Stomach (tissue), 9 donors: ENCODE data around the gene ARF1. TPM values are rescaled to one million over a fixed set of nuclear protein-coding genes. Genes with fewer than 3 reads are reported as not detected.
A peak's percentile ranks its signal among the peaks of the same experiment; 100 is the strongest.

Experiments
- DNase-seq, 2 donors: peaks; one replicate each; pipeline versions ENCODE4 v3.0.0 to v3.0.0-alpha.2; 2013 to 2019
- H3K27ac ChIP-seq, 5 donors: fragments of 200-600 bp in 4 of 5; sonication (generic) in 4 of 5; one replicate each; pipeline ENCODE4 v1.5.1; 2013 to 2019; ENCODE audit warnings: mild to moderate bottlenecking in 1 of 5, moderate library complexity in 1 of 5
- H3K27me3 ChIP-seq, 3 donors: fragments of 200-600 bp; sonication (generic); one replicate each; pipeline ENCODE4 v1.5.1; 2017 to 2019; ENCODE audit warnings: mixed run types in 1 of 3
- H3K36me3 ChIP-seq, 4 donors: fragments of 200-600 bp; sonication (generic); 1 replicate in 3 of 4; 2 replicates in 1 of 4; pipeline ENCODE4 v1.5.1; 2016 to 2019
- H3K4me1 ChIP-seq, 4 donors: fragments of 200-600 bp; sonication (generic); one replicate each; pipeline ENCODE4 v1.5.1; 2016 to 2019
- H3K4me3 ChIP-seq, 4 donors: fragments of 200-600 bp; sonication (generic) in 3 of 4; one replicate each; pipeline ENCODE4 v1.5.1; 2016 to 2019; ENCODE audit warnings: mild to moderate bottlenecking in 1 of 4
- H3K9me3 ChIP-seq, 4 donors: fragments of 200-600 bp; sonication (generic); one replicate each; pipeline ENCODE4 v1.5.1; 2016 to 2019
- CTCF ChIP-seq, 7 experiments: fragments of 450-650 bp in 4 of 7; fragments of 200-600 bp in 3 of 7; sonication (generic) in 3 of 7; IDR thresholded peaks; one replicate each; pipeline ENCODE4 v1.5.1; 2016 to 2019; ENCODE audit warnings: antibody characterized with exemption in 7 of 7, control low read depth in 2 of 7, mild to moderate bottlenecking in 1 of 7
- EP300 ChIP-seq: sonication (generic); formaldehyde crosslinking; IDR thresholded peaks from one replicate; pipeline ENCODE4 v1.6.1; 2017; ENCODE audit warnings: antibody characterized with exemption
- POLR2A ChIP-seq, 4 donors: fragments of 450-650 bp; IDR thresholded peaks; one replicate each; pipeline ENCODE4 v1.6.1; 2016; ENCODE audit warnings: antibody characterized with exemption in 4 of 4, control low read depth in 2 of 4, mild to moderate bottlenecking in 1 of 4, moderate library complexity in 1 of 4
- POLR2AphosphoS5 ChIP-seq, 3 donors: sonication (generic); formaldehyde crosslinking; IDR thresholded peaks; one replicate each; pipeline ENCODE4 v1.6.1; 2016; ENCODE audit warnings: antibody characterized with exemption in 3 of 3
- WGBS, 5 donors: extraction: QIAGEN DNeasy Blood & Tissue Kit in 3 of 5; methylation state at CpG; one replicate each; pipeline versions ENCODE4 v1.1.5 to v1.1.7; 2013 to 2018; 5-methylcytosine and 5-hydroxymethylcytosine counted together
- intact Hi-C: fragments of 100-400 bp; cut with DNase I; formaldehyde crosslinking; loops from one replicate; pipeline ENCODE4 v1.15.1; 2023; ENCODE audit warnings: low total_unique reads
- polyA plus RNA-seq, 3 donors: library from polyadenylated mRNA; stranded (reverse); fragments of 200-250 nt; gene quantifications; one replicate each; pipeline ENCODE4 v1.2.3, GENCODE V29; 2013
- total RNA-seq, 5 donors: library from RNA; depleted of rRNA; stranded (reverse); fragments of >200 nt; gene quantifications; one replicate each; pipeline versions ENCODE4 v1.1.0 to v1.2.3, GENCODE V29; 2014 to 2016
- donor health status: healthy with polysubstance abuse.
- donor health status: Bipolar disorder and iron deficiency.
- donor health status: healthy.

ARF1 gene
- total and polyA plus RNA-seq, 8 donors: 111 to 310 (median 200) TPM

DNA sequence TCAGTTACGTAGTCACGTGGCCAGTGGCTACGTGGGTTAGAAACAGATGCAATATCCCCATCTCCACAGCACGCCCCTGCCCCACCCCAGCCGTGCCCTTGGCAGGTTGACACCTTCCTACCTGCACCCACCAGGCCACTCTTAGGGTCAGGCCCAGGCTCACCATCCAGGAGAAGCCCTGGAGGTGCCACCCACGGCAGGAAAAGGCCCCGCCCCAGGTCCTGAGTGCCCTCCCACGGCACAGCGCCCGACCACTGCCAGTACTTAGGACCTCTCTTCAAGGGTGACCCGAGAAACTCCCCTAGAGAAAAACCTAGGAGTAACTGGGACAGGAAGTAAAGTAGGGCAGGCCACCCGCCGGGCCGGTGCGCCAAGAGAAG lies 19.1 kb downstream of the ARF1 start:
- intact Hi-C loops: no loop called here
- DNase-seq: no peak
- H3K27me3 ChIP-seq: no peaks in the 10 kb centered on the region
- H3K36me3 ChIP-seq: peaks cover 51 to 64% (median 57%) of the 10 kb centered on the region in 4 donors
- 20 to 30% (median 27%) methylated on average over 10 to 15 of the region's 15 CpGs for WGBS, 5 donors
- H3K9me3 ChIP-seq: no peaks in the 10 kb centered on the region
- peak overlapping the region; percentile 90 to 96 (median 95) for H3K27ac ChIP-seq
- H3K4me3 ChIP-seq: peak overlapping the region; percentile 78 to 90 (median 88)
- H3K4me1 ChIP-seq: peaks cover 20 to 57% (median 47%) of the 10 kb centered on the region in 4 donors
- no peak for TF ChIP-seq POLR2A (IDR thresholded peaks at IDR 0.05)
- no peak for TF ChIP-seq POLR2AphosphoS5 (IDR thresholded peaks at IDR 0.05)
- TF ChIP-seq CTCF (IDR thresholded peaks at IDR 0.05): no peak
- TF ChIP-seq EP300: no peak

- peak overlapping the region; percentile 90 to 96 (median 95) for H3K27ac ChIP-seq
- H3K27me3 ChIP-seq: no peaks in the 10 kb centered on the region
- peak overlapping the region; percentile 78 to 90 (median 88) for H3K4me3 ChIP-seq
- intact Hi-C loops: no loop called here
- peak; percentile 53 to 78 for DNase-seq
- no peak for TF ChIP-seq POLR2A (IDR thresholded peaks at IDR 0.05)
- no peak for TF ChIP-seq EP300
- TF ChIP-seq POLR2AphosphoS5 (IDR thresholded peaks at IDR 0.05): no peak
- no peak for TF ChIP-seq CTCF (IDR thresholded peaks at IDR 0.05)
- WGBS, 5 donors: 0 to 6% (median 4%) methylated on average over 5 to 73 of the region's 73 CpGs
- H3K4me1 ChIP-seq: peaks cover 20 to 51% (median 41%) of the 10 kb centered on the region in 4 donors
- H3K9me3 ChIP-seq: no peaks in the 10 kb centered on the region
- H3K36me3 ChIP-seq: peaks cover 48 to 64% (median 57%) of the 10 kb centered on the region in 4 donors
Observed at GRCh38 chr1:228101994-228102790, 19.7 kb downstream of the ARF1 start.

- H3K4me3 ChIP-seq: peak within 1 kb of the TSS; percentile 78 to 90 (median 88)
- WGBS, 5 donors: 0 to 1% (median 0%) methylated on average over 37 to 104 of the region's 104 CpGs
- peaks cover 44 to 64% (median 57%) of the 10 kb centered on the region in 4 donors for H3K36me3 ChIP-seq
- H3K4me1 ChIP-seq: peaks cover 25 to 51% (median 46%) of the 10 kb centered on the region in 4 donors
- peak within 1 kb of the TSS; percentile 90 to 96 (median 95) for H3K27ac ChIP-seq
- no peaks in the 10 kb centered on the region for H3K9me3 ChIP-seq
- DNase-seq: peak; percentile 96 to 98
- TF ChIP-seq POLR2A (IDR thresholded peaks at IDR 0.05) (no peak), POLR2AphosphoS5 (IDR thresholded peaks at IDR 0.05) (peak; percentile 85 to 96 (median 94)), CTCF (IDR thresholded peaks at IDR 0.05) (peak in 1 of 7 experiments; percentile 8), EP300 (no peak)
- H3K27me3 ChIP-seq: no peaks in the 10 kb centered on the region
- intact Hi-C loops: no loop called here
Observed at GRCh38 chr1:228102791-228103620, 20.5 kb downstream of the ARF1 start, which contains the start of gene C1orf35. C1orf35 (minus strand) TSS chr1:228103325; CDS start chr1:228103227, 98 bp downstream.
